WI38 (cell line): ENCODE measurements around the gene DEK.

Experiments used
- H3K4me3 ChIP-seq: 2 replicates; pipeline ENCODE4 v1.5.1; 2011; ENCODE audit warnings: low read depth, mild to moderate bottlenecking, control low read depth, low read length
- CTCF ChIP-seq: IDR thresholded peaks from 2 replicates; pipeline ENCODE4 v1.5.1; 2012; ENCODE audit warnings: low read depth, mild to moderate bottlenecking, control low read depth, low read length

Gene DEK

DNA sequence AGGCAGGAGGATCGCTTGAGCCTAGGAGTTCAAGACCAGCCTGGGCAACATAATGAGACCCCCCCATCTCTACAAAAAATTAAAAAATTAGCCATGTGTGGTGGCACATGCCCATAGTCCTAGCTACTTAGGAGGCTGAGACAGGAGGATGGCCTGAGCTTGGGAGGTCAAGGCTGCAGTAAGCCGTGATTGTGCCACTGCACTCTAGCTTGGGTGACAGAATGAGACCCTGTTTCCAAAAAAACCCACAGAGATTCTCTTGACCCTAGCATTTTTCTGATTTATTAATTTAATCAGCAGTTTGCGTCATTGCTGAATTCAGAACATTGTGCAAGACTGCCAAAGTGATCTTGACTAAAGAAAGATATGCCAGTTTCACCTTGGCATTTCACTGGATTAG is 72.3 kb downstream of the DEK start:
- H3K4me3 ChIP-seq: no peak overlapping the region
- no peak for TF ChIP-seq CTCF

DNA sequence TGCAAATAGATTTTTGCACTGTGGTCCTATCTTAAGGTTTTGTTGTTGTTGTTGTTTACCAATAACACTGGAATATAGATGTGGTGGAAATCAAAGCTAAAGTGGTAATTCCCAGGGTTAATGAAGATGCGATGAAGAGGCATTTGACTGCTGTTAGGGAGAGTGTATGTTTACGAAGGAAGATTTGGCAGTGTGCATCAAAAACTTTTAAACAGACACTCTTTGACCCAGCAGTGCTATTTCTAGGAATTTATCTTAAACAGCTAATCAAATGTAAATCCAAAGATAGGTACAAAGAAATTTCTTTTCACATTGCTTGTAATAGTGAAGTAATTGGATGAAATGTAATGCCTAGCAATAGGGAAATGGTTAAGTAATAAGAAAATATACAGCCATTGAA is 75.1 kb downstream of the DEK start:
- TF ChIP-seq CTCF: no peak
- H3K4me3 ChIP-seq: no peak overlapping the region

GRCh38 chr6:18187701-18188100 is 76.6 kb downstream of the DEK start:
- no peak overlapping the region for H3K4me3 ChIP-seq
- TF ChIP-seq CTCF: no peak

GRCh38 chr6:18186540-18187250 is 77.6 kb downstream of the DEK start:
- no peak overlapping the region for H3K4me3 ChIP-seq
- no peak for TF ChIP-seq CTCF

- TF ChIP-seq CTCF: no peak
- H3K4me3 ChIP-seq: no peak overlapping the region
These were observed 78.3 kb downstream of the DEK start for GRCh38 chr6:18186033-18186432.

DNA sequence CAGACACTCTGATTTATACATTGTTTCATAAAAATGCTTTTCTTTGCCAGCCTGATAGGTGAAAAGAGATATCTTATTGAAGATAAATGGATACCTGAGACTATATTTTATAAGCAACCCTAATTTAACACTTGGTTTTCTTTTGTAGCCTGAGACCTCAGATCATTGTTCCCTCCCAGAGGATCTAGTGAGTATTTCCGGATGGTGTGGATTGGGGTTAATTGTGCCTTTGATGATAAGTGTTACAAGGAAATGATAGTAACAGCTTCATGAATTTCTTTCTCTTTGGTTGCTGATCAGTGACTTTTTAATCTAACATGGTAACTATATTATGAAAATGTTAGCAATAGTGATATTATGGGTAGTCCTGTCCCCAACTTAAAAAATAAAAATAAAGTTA is 78.7 kb downstream of the DEK start:
- TF ChIP-seq CTCF: no peak
- H3K4me3 ChIP-seq: no peak overlapping the region

GRCh38 chr6:18183766-18184165 is 80.6 kb downstream of the DEK start:
- no peak for TF ChIP-seq CTCF
- H3K4me3 ChIP-seq: no peak overlapping the region
